Mucosa of descending colon (tissue), 3 donors: ENCODE data around the gene N4BP2L2. TPM values are rescaled to one million over a fixed set of nuclear protein-coding genes. Genes with fewer than 3 reads are reported as not detected.

Experiments used
- ATAC-seq: fragments of 200-7000 bp; cut with Tn5 transposase; one replicate; pipeline ENCODE4 v1.9.1; 2020; ENCODE audit warnings: mild to moderate bottlenecking, moderate library complexity
- DNase-seq, 3 donors: peaks; one replicate each; pipeline ENCODE4 v3.0.0-alpha.2; 2020
- H3K36me3 ChIP-seq: fragments of 200-600 bp; one replicate; pipeline ENCODE4 v1.8.0; 2021; ENCODE audit warnings: low read depth, mild to moderate bottlenecking
- H3K4me1 ChIP-seq: fragments of 200-600 bp; one replicate; pipeline ENCODE4 v1.8.0; 2021; ENCODE audit warnings: low read depth, mild to moderate bottlenecking
- H3K4me3 ChIP-seq: fragments of 200-600 bp; one replicate; pipeline ENCODE4 v1.8.0; 2021; ENCODE audit warnings: mild to moderate bottlenecking
- H3K9me3 ChIP-seq: fragments of 200-600 bp; one replicate; pipeline ENCODE4 v1.8.0; 2021; ENCODE audit warnings: mild to moderate bottlenecking
- intact Hi-C, 2 donors: fragments of 100-400 bp; cut with DNase I in 1 of 2; cut with micrococcal nuclease in 1 of 2; formaldehyde crosslinking; loops; one replicate each; pipeline versions ENCODE4 v1.11.0 to v1.11.1; 2022; cut with DNase I, micrococcal nuclease
- total RNA-seq, 3 donors: library from RNA; stranded (reverse); fragmentation: NEBNext Ultra II Directional in 2 of 3; extraction: Animal tissue kit (Norgen Biotek cat#: 25700) in 2 of 3; gene quantifications; one replicate each; pipeline versions ENCODE4 v1.2.1 to v1.2.4, GENCODE V29; 2021 to 2023
- TF ChIP-seq, protein P1 (sequence below): fragments of 200-600 bp; IDR thresholded peaks from one replicate; pipeline ENCODE4 v1.8.0; 2022; ENCODE audit warnings: antibody characterized with exemption, mild to moderate bottlenecking
- donor health status: DM: no; HTN: no; CAD: no; lungs with moderate emphysema.
- donor health status: DM: no; HTN: no; CAD: no.
- donor health status: DM: no; HTN: yes; CAD: no.

N4BP2L2 gene
- total RNA-seq, 3 donors from 2014 or later = 89.1 to 160 (median 120) TPM

DNA sequence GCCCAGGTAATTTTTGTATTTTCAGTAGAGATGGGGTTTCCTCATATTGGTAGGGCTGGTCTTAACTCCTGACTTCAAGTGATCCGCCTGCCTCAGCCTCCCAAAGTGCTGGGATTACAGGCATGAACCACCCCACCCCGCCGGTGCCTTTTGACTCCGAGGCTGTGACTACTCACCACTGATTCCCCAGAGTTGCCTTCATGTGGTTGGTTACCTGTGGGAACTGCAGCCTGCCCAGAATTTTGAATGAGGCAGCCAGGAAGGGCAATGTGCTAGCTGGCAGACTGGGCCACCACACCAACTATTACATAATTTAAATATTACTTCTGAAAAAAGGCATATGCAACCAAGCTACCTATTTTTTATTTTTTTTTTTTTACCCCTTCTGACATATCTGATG is 42.8 kb downstream of the N4BP2L2 start:
- Histone ChIP-seq H3K36me3 (no peaks in the 10 kb centered on the region), H3K4me1 (no peaks in the 10 kb centered on the region), H3K9me3 (no peaks in the 10 kb centered on the region), H3K4me3 (no peak overlapping the region)
- no peak for ATAC-seq
- intact Hi-C loops = no loop called here
- DNase-seq = no peak
- TF ChIP-seq, protein P1, sequence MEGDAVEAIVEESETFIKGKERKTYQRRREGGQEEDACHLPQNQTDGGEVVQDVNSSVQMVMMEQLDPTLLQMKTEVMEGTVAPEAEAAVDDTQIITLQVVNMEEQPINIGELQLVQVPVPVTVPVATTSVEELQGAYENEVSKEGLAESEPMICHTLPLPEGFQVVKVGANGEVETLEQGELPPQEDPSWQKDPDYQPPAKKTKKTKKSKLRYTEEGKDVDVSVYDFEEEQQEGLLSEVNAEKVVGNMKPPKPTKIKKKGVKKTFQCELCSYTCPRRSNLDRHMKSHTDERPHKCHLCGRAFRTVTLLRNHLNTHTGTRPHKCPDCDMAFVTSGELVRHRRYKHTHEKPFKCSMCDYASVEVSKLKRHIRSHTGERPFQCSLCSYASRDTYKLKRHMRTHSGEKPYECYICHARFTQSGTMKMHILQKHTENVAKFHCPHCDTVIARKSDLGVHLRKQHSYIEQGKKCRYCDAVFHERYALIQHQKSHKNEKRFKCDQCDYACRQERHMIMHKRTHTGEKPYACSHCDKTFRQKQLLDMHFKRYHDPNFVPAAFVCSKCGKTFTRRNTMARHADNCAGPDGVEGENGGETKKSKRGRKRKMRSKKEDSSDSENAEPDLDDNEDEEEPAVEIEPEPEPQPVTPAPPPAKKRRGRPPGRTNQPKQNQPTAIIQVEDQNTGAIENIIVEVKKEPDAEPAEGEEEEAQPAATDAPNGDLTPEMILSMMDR = no peak

GRCh38 chr13:32495429-32495828 is 43.2 kb downstream of the N4BP2L2 start:
- Histone ChIP-seq H3K9me3 (no peaks in the 10 kb centered on the region), H3K4me3 (no peak overlapping the region), H3K4me1 (no peaks in the 10 kb centered on the region), H3K36me3 (no peaks in the 10 kb centered on the region)
- ATAC-seq (no peak), DNase-seq (no peak)
- TF ChIP-seq, protein P1 = no peak
- intact Hi-C loops = no loop called here

DNA sequence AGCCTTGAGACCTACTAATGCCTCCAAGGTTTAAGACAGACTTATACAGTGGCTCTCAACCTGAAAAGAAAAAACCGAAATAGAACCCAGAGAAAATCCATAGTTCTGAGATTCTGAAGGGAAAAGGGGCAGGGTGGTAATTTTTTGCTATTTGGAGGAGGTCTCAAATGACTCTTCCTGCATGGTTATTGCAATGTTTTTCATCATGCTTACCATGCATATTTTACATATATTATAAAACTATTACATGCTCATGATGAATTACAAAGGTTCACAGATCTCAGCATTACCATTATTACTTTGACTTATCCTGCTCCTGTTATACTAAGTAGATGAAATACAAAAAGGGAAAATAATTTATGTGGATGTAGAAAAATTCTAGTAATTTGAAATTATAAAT is 47.6 kb downstream of the N4BP2L2 start:
- no peaks in the 10 kb centered on the region for H3K9me3 ChIP-seq
- no peaks in the 10 kb centered on the region for H3K36me3 ChIP-seq
- DNase-seq (no peak), ATAC-seq (no peak)
- TF ChIP-seq, protein P1 = no peak
- no peak overlapping the region for H3K4me3 ChIP-seq
- intact Hi-C loops = no loop called here
- H3K4me1 ChIP-seq = no peaks in the 10 kb centered on the region

GRCh38 chr13:32476892-32477291 is 61.7 kb downstream of the N4BP2L2 start:
- no peaks in the 10 kb centered on the region for H3K9me3 ChIP-seq
- H3K4me3 ChIP-seq = no peak overlapping the region

GRCh38 chr13:32476021-32476731 is 62.4 kb downstream of the N4BP2L2 start:
- ATAC-seq (no peak), DNase-seq (no peak)
- intact Hi-C loops = no loop called here
- no peaks in the 10 kb centered on the region for H3K4me1 ChIP-seq
- no peaks in the 10 kb centered on the region for H3K36me3 ChIP-seq
- TF ChIP-seq, protein P1 = no peak
- no peaks in the 10 kb centered on the region for H3K9me3 ChIP-seq
- H3K4me3 ChIP-seq = no peak overlapping the region

More at GRCh38 chr13:32476892-32477291, 61.7 kb downstream of the N4BP2L2 start:
- Histone ChIP-seq H3K36me3 (no peaks in the 10 kb centered on the region), H3K4me1 (no peaks in the 10 kb centered on the region)
- no peak for DNase-seq
- TF ChIP-seq, protein P1 = no peak
- intact Hi-C loops = no loop called here
- no peak for ATAC-seq
